HG02840 (cell line): ENCODE measurements around the gene HNRNPDL.
"Not testable (repeated sequence)": the region's sequence is repeated elsewhere in the genome, so short reads cannot be mapped to it uniquely, and the experiment has no call there.

Source experiments
- ATAC-seq: cut with Tn5 transposase; IDR thresholded peaks from one replicate; pipeline ENCODE4 v1.9.1; 2021; ENCODE audit warnings: mild to moderate bottlenecking, moderate library complexity, moderate number of reproducible peaks; ENCODE audit not compliant: unreplicated experiment, low FRiP score

The HNRNPDL gene

GRCh38 chr4:82434949-82435348 is 4.7 kb upstream of the HNRNPDL start:
- ATAC-seq = no peak

- no peak for ATAC-seq
Observed at GRCh38 chr4:82433791-82434190, 3.5 kb upstream of the HNRNPDL start.

- ATAC-seq = no peak
Observed at GRCh38 chr4:82432596-82432995, 2.3 kb upstream of the HNRNPDL start.

GRCh38 chr4:82431831-82432230 is 1.6 kb upstream of the HNRNPDL start:
- ATAC-seq = no peak

GRCh38 chr4:82430964-82431745 is 893 bp upstream of the HNRNPDL start:
- ATAC-seq = no peak

- peak; percentile 11 for ATAC-seq
Observed at GRCh38 chr4:82429728-82430192, 502 bp downstream of the HNRNPDL start.

GRCh38 chr4:82428969-82429727 is 1.1 kb downstream of the HNRNPDL start:
- ATAC-seq = peak; percentile 45

GRCh38 chr4:82428526-82428968 is 1.7 kb downstream of the HNRNPDL start:
- ATAC-seq = no peak

GRCh38 chr4:82425478-82425877 is 4.8 kb downstream of the HNRNPDL start:
- ATAC-seq = no peak

GRCh38 chr4:82423245-82424054 is 6.8 kb downstream of the HNRNPDL start:
- no peak for ATAC-seq

GRCh38 chr4:82422616-82423015 is 7.6 kb downstream of the HNRNPDL start:
- ATAC-seq = no peak

GRCh38 chr4:82421796-82422560 is 8.3 kb downstream of the HNRNPDL start:
- ATAC-seq = no peak

- ATAC-seq = no peak
Observed at GRCh38 chr4:82419451-82419850, 10.8 kb downstream of the HNRNPDL start.

GRCh38 chr4:82415922-82416365 is 14.3 kb downstream of the HNRNPDL start:
- no peak for ATAC-seq

GRCh38 chr4:82415061-82415460 is 15.2 kb downstream of the HNRNPDL start:
- ATAC-seq = not testable (repeated sequence)

- no peak for ATAC-seq
Observed at GRCh38 chr4:82403725-82404124, 26.5 kb downstream of the HNRNPDL start.

- ATAC-seq = no peak
Observed at GRCh38 chr4:82402196-82402775, 28.0 kb downstream of the HNRNPDL start.

GRCh38 chr4:82401600-82401999 is 28.7 kb downstream of the HNRNPDL start:
- ATAC-seq = no peak

GRCh38 chr4:82398263-82398662 is 32.0 kb downstream of the HNRNPDL start:
- ATAC-seq = no peak

- no peak for ATAC-seq
Observed at GRCh38 chr4:82397527-82397926, 32.7 kb downstream of the HNRNPDL start.
